Liver (tissue), 9 donors: ENCODE data around the gene NINJ2. TPM values are rescaled to one million over a fixed set of nuclear protein-coding genes. Genes with fewer than 3 reads are reported as not detected.
A peak's percentile ranks its signal among the peaks of the same experiment; 100 is the strongest.

ENCODE experiments used
- DNase-seq: peaks from one replicate; pipeline ENCODE4 v3.0.0-alpha.2; 2017; ENCODE audit warnings: low spot score
- H3K27ac ChIP-seq, 2 donors: one replicate each; pipeline ENCODE4 v1.7.0; 2013; ENCODE audit warnings: inconsistent platforms in 2 of 2, low read length in 2 of 2, control low read depth in 1 of 2, low read depth in 1 of 2, mild to moderate bottlenecking in 1 of 2
- H3K27me3 ChIP-seq, 4 donors: one replicate each; pipeline versions ENCODE4 v1.6.1 to v1.7.0; 2013; ENCODE audit warnings: low read length in 3 of 4, inconsistent platforms in 1 of 4, mild to moderate bottlenecking in 1 of 4, moderate library complexity in 1 of 4; ENCODE audit not compliant: control insufficient read depth in 4 of 4, insufficient read depth in 4 of 4
- H3K36me3 ChIP-seq, 4 donors: one replicate each; pipeline versions ENCODE4 v1.6.1 to v1.7.0; 2013; ENCODE audit warnings: low read length in 3 of 4, mild to moderate bottlenecking in 3 of 4, low read depth in 1 of 4, moderate library complexity in 1 of 4; ENCODE audit not compliant: control insufficient read depth in 4 of 4, insufficient read depth in 3 of 4
- H3K4me1 ChIP-seq, 4 donors: one replicate each; pipeline versions ENCODE4 v1.6.1 to v1.7.0; 2013; ENCODE audit warnings: low read length in 3 of 4, mild to moderate bottlenecking in 3 of 4, moderate library complexity in 1 of 4; ENCODE audit not compliant: control insufficient read depth in 4 of 4, insufficient read depth in 4 of 4
- H3K4me3 ChIP-seq, 3 donors: one replicate each; pipeline versions ENCODE4 v1.6.1 to v1.7.0; 2013; ENCODE audit warnings: low read length in 3 of 3, control low read depth in 1 of 3, low read depth in 1 of 3, mild to moderate bottlenecking in 1 of 3
- H3K9ac ChIP-seq, 2 donors: one replicate each; pipeline ENCODE4 v1.7.0; 2013; ENCODE audit warnings: low read length in 2 of 2, mild to moderate bottlenecking in 2 of 2, moderate library complexity in 2 of 2, control low read depth in 1 of 2, low read depth in 1 of 2
- H3K9me3 ChIP-seq, 4 donors: one replicate each; pipeline versions ENCODE4 v1.6.1 to v1.7.0; 2013; ENCODE audit warnings: low read length in 3 of 4; ENCODE audit not compliant: control insufficient read depth in 4 of 4
- ATF3 ChIP-seq: IDR thresholded peaks from 2 replicates; pipeline ENCODE4 v1.6.1; 2016; ENCODE audit warnings: antibody characterized with exemption
- EGR1 ChIP-seq, 2 donors: IDR thresholded peaks; 2 replicates each; pipeline ENCODE4 v1.6.1; 2016 to 2018; ENCODE audit warnings: antibody characterized with exemption in 2 of 2, low read depth in 2 of 2
- FOXA1 ChIP-seq: IDR thresholded peaks from 2 replicates; pipeline ENCODE4 v1.6.1; 2016; ENCODE audit warnings: antibody characterized with exemption
- FOXA2 ChIP-seq: IDR thresholded peaks from 2 replicates; pipeline ENCODE4 v1.6.1; 2016; ENCODE audit warnings: antibody characterized with exemption
- GABPA ChIP-seq, 2 donors: IDR thresholded peaks in 1 of 2; conservative IDR thresholded peaks in 1 of 2; 2 replicates each; pipeline ENCODE4 v1.6.1; 2016; ENCODE audit warnings: antibody characterized with exemption in 2 of 2, mild to moderate bottlenecking in 1 of 2, moderate library complexity in 1 of 2
- HNF4A ChIP-seq, 2 donors: conservative IDR thresholded peaks; 2 replicates each; pipeline ENCODE4 v1.6.1; 2016; ENCODE audit warnings: antibody characterized with exemption in 2 of 2, mild to moderate bottlenecking in 2 of 2
- MAX ChIP-seq: IDR thresholded peaks from 2 replicates; pipeline ENCODE4 v1.6.1; 2016; ENCODE audit warnings: antibody characterized with exemption
- NR2F2 ChIP-seq: IDR thresholded peaks from 2 replicates; pipeline ENCODE4 v1.6.1; 2016; ENCODE audit warnings: antibody characterized with exemption
- RXRA ChIP-seq, 2 donors: IDR thresholded peaks; 2 replicates each; pipeline ENCODE4 v1.6.1; 2017 to 2018; ENCODE audit warnings: antibody characterized with exemption in 2 of 2, mild to moderate bottlenecking in 1 of 2
- TAF1 ChIP-seq: conservative IDR thresholded peaks from 2 replicates; pipeline ENCODE4 v1.6.1; 2016; ENCODE audit warnings: antibody characterized with exemption, mild to moderate bottlenecking
- WGBS: extraction: QIAGEN DNeasy Blood & Tissue Kit; methylation state at CpG from one replicate; pipeline ENCODE4 v1.1.7; 2013; 5-methylcytosine and 5-hydroxymethylcytosine counted together
- polyA plus RNA-seq, 2 donors: library from polyadenylated mRNA; stranded (reverse) in 1 of 2; unstranded in 1 of 2; fragments of 200-250 nt in 1 of 2; fragments of >200 nt in 1 of 2; fragmentation: Nextera tagmentation in 1 of 2; extraction: Ambion mirVana in 1 of 2; gene quantifications; one replicate each; pipeline versions ENCODE4 v1.2.1 to v1.2.3, GENCODE V29; 2013 to 2015
- total RNA-seq, 2 donors: library from RNA; depleted of rRNA; stranded (reverse); fragments of >200 nt; gene quantifications; one replicate each; pipeline ENCODE4 v1.2.3, GENCODE V29; 2014
- TF ChIP-seq, protein P1 (sequence below): fragments of 150-350 bp; IDR thresholded peaks from 2 replicates; pipeline ENCODE4 v1.5.1; 2017; ENCODE audit warnings: improper control_type of control experiment, low read depth, low read length; ENCODE audit not compliant: missing input control
- TF ChIP-seq, protein P2 (sequence below): IDR thresholded peaks from 2 replicates; pipeline ENCODE4 v1.6.1; 2016; ENCODE audit warnings: antibody characterized with exemption, mild to moderate bottlenecking
- donor health status: healthy.
- donor health status: healthy.
- donor health status: healthy.
- donor health status: healthy.
- donor health status: healthy.

Gene NINJ2
- total and polyA plus RNA-seq, 4 donors, result 6.7 to 16.5 (median 15.4) TPM

DNA sequence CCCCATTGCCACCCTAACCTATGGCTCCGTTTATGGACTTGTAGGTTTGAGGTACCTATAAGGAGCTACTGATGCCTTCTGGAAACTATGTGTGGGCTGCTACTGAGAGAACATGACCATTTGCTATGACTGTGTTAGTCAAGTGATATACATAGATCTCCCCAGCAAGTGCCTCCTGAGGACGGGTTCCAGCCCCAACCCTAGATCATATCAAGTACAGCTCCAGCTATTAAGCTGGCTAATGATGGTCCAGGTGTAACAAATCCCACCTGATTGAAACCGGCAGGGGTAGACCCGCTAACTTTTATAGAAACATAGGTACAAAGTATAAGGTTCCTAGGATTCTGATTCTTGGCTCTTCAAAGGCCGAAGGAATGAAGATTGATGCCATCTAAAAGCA, 23.7 kb downstream of the NINJ2 start:
- no peaks in the 10 kb centered on the region for H3K36me3 ChIP-seq
- H3K27ac ChIP-seq, result no peak overlapping the region
- H3K27me3 ChIP-seq, result no peaks in the 10 kb centered on the region
- no peak overlapping the region for H3K4me3 ChIP-seq
- no peak for TF ChIP-seq EGR1 (IDR thresholded peaks at IDR 0.05; ENCODE audit: low read depth in 2 of 2)
- no peak for TF ChIP-seq FOXA2
- no peak for TF ChIP-seq RXRA (IDR thresholded peaks at IDR 0.05)
- no peak for TF ChIP-seq ATF3
- TF ChIP-seq TAF1, result no peak
- no peak for TF ChIP-seq NR2F2
- TF ChIP-seq FOXA1, result no peak
- TF ChIP-seq, protein P1, sequence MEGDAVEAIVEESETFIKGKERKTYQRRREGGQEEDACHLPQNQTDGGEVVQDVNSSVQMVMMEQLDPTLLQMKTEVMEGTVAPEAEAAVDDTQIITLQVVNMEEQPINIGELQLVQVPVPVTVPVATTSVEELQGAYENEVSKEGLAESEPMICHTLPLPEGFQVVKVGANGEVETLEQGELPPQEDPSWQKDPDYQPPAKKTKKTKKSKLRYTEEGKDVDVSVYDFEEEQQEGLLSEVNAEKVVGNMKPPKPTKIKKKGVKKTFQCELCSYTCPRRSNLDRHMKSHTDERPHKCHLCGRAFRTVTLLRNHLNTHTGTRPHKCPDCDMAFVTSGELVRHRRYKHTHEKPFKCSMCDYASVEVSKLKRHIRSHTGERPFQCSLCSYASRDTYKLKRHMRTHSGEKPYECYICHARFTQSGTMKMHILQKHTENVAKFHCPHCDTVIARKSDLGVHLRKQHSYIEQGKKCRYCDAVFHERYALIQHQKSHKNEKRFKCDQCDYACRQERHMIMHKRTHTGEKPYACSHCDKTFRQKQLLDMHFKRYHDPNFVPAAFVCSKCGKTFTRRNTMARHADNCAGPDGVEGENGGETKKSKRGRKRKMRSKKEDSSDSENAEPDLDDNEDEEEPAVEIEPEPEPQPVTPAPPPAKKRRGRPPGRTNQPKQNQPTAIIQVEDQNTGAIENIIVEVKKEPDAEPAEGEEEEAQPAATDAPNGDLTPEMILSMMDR, result no peak
- TF ChIP-seq HNF4A (conservative IDR thresholded peaks at IDR 0.05), result no peak
- no peak for TF ChIP-seq MAX
- TF ChIP-seq, protein P2, sequence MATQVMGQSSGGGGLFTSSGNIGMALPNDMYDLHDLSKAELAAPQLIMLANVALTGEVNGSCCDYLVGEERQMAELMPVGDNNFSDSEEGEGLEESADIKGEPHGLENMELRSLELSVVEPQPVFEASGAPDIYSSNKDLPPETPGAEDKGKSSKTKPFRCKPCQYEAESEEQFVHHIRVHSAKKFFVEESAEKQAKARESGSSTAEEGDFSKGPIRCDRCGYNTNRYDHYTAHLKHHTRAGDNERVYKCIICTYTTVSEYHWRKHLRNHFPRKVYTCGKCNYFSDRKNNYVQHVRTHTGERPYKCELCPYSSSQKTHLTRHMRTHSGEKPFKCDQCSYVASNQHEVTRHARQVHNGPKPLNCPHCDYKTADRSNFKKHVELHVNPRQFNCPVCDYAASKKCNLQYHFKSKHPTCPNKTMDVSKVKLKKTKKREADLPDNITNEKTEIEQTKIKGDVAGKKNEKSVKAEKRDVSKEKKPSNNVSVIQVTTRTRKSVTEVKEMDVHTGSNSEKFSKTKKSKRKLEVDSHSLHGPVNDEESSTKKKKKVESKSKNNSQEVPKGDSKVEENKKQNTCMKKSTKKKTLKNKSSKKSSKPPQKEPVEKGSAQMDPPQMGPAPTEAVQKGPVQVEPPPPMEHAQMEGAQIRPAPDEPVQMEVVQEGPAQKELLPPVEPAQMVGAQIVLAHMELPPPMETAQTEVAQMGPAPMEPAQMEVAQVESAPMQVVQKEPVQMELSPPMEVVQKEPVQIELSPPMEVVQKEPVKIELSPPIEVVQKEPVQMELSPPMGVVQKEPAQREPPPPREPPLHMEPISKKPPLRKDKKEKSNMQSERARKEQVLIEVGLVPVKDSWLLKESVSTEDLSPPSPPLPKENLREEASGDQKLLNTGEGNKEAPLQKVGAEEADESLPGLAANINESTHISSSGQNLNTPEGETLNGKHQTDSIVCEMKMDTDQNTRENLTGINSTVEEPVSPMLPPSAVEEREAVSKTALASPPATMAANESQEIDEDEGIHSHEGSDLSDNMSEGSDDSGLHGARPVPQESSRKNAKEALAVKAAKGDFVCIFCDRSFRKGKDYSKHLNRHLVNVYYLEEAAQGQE, result no peak
- H3K4me1 ChIP-seq, result peaks cover 5 to 17% (median 13%) of the 10 kb centered on the region in 4 donors
- H3K9ac ChIP-seq, result no peak overlapping the region
- no peaks in the 10 kb centered on the region for H3K9me3 ChIP-seq
- DNase-seq, result no peak
- 93% methylated on average over 5 of the region's 5 CpGs for WGBS

DNA sequence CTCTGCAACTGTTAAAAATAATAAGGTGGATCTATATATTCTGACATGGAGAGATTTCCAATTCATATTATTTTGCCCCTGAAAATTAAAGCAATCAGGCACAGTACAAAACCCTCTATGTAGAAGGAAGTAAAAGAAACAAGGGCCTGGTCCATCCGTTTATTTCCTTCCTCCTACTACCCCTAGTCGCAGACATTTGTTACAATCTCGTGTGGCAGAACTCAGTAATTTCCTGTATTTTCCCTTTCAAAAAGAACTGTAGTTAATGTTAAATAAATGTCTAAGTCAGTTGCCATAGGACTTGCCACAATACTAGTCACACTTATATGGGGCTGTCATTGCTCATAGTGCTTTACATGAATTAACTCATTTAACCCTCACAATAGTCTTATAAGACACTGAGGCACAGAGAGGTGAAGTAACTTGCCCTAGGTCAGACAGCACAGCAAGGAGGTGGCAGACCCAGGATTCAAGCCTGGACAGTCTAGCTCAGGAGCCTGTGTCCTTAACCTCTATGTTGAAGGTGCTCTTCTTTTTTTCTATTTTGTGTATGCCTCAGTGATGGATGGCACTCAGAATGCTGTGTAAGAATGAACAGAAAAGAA, 24.2 kb downstream of the NINJ2 start:
- Histone ChIP-seq H3K27ac (peak overlapping the region in 1 of 2 donors; percentile 6), H3K27me3 (no peaks in the 10 kb centered on the region), H3K4me3 (no peak overlapping the region), H3K4me1 (peaks cover 4 to 12% (median 9%) of the 10 kb centered on the region in 4 donors), H3K9me3 (no peaks in the 10 kb centered on the region), H3K36me3 (no peaks in the 10 kb centered on the region), H3K9ac (no peak overlapping the region)
- 72% methylated on average over 3 of the region's 3 CpGs for WGBS
- TF ChIP-seq ATF3, result no peak
- no peak for TF ChIP-seq FOXA1
- TF ChIP-seq MAX, result peak; percentile 18
- no peak for TF ChIP-seq GABPA (IDR thresholded peaks at IDR 0.05 in 1 of 2, conservative IDR thresholded peaks at IDR 0.05 in 1 of 2)
- no peak for DNase-seq
